Thoracic aorta (tissue), 2 donors: ENCODE results near the gene CENPP. TPM values are rescaled to one million over a fixed set of nuclear protein-coding genes. Genes with fewer than 3 reads are reported as not detected.

ENCODE experiments used
- ATAC-seq: fragments of 150-250 bp; one replicate; pipeline ENCODE4 v1.8.0; 2017; ENCODE audit warnings: low read depth; ENCODE audit not compliant: insufficient number of reproducible peaks, low FRiP score
- DNase-seq: peaks from one replicate; pipeline ENCODE4 v3.0.0-alpha.2; 2020; ENCODE audit warnings: low spot score
- H3K27ac ChIP-seq, 2 donors: fragments of 200-600 bp; sonication (generic); 1 replicate in 1 of 2; 2 replicates in 1 of 2; pipeline ENCODE4 v1.5.1; 2016; ENCODE audit warnings: mild to moderate bottlenecking in 2 of 2, moderate library complexity in 2 of 2
- H3K27me3 ChIP-seq: fragments of 200-600 bp; sonication (generic); replicated peaks from 2 replicates; pipeline ENCODE4 v1.6.0; 2016; ENCODE audit warnings: mild to moderate bottlenecking; ENCODE audit not compliant: insufficient read depth
- H3K36me3 ChIP-seq: fragments of 200-600 bp; sonication (generic); one replicate; pipeline ENCODE4 v1.5.1; 2016
- H3K4me1 ChIP-seq, 2 donors: fragments of 200-600 bp; sonication (generic); 1 replicate in 1 of 2; 2 replicates in 1 of 2; pipeline versions ENCODE4 v1.5.1 to v1.6.0; 2016; ENCODE audit warnings: low read depth in 2 of 2, mild to moderate bottlenecking in 1 of 2; ENCODE audit not compliant: control insufficient read depth in 1 of 2
- H3K4me3 ChIP-seq: fragments of 200-600 bp; sonication (generic); 2 replicates; pipeline ENCODE4 v1.5.1; 2016; ENCODE audit warnings: mild to moderate bottlenecking
- H3K9me3 ChIP-seq: fragments of 200-600 bp; sonication (generic); 2 replicates; pipeline ENCODE4 v1.5.1; 2016
- total RNA-seq, 2 donors: library from RNA; depleted of rRNA; stranded (reverse); fragments of >200 nt; gene quantifications; one replicate each; pipeline versions ENCODE4 v1.1.0 to v1.2.3, GENCODE V29; 2016
- TF ChIP-seq, protein P1 (sequence below): fragments of 200-600 bp; sonication (generic); IDR thresholded peaks from one replicate; pipeline ENCODE4 v1.5.1; 2019; ENCODE audit warnings: antibody characterized with exemption

The CENPP gene
- total RNA-seq, 2 donors from 2014 or later = 3.8 to 13.6 TPM

DNA sequence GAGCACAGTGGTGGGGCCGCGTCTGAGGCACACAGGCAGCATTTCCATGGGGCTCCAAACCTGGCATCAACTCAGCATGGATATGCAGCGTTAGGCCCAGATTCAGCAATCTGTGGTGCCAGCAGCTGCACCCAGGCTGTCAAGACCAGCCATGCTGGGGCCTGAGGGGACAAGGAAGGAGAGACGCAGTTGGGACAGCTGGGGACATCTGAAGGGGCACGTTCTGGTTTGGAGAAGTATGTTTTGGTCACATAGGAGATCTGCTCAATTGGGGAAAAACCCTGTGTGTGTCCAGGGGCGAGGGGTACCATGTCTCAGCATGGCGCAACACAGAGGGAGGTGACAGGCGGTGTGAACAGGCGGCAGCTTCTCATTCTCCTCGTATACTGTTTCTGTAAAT lies 276.7 kb downstream of the CENPP start:
- ATAC-seq = no peak
- H3K4me1 ChIP-seq = peaks cover 31 to 50% of the 10 kb centered on the region in 2 donors

DNA sequence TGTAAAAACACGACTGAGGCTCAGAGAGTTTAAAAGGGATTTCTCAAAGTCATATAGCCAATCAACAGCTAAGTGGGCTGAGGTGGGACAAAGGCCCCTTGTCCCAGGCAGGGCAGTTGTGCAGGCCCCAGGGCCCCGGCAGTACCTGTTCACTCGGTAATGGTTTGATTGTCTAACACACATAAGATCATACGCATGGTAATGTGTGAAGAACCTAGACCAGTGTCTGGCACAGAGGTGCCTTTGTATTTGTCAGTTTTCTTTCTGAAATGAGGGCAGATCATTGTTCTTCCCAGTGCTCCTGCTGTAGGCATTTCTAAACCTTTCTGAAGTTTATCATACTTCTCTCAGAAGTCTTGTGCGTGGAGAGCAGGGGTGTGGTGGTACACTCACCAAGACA lies 277.3 kb downstream of the CENPP start:
- Histone ChIP-seq H3K4me1 (peaks cover 32 to 50% of the 10 kb centered on the region in 2 donors), H3K36me3 (no peaks in the 10 kb centered on the region), H3K27ac (no peak overlapping the region), H3K9me3 (no peaks in the 10 kb centered on the region), H3K4me3 (no peak overlapping the region), H3K27me3 (no peaks in the 10 kb centered on the region)
- TF ChIP-seq, protein P1, sequence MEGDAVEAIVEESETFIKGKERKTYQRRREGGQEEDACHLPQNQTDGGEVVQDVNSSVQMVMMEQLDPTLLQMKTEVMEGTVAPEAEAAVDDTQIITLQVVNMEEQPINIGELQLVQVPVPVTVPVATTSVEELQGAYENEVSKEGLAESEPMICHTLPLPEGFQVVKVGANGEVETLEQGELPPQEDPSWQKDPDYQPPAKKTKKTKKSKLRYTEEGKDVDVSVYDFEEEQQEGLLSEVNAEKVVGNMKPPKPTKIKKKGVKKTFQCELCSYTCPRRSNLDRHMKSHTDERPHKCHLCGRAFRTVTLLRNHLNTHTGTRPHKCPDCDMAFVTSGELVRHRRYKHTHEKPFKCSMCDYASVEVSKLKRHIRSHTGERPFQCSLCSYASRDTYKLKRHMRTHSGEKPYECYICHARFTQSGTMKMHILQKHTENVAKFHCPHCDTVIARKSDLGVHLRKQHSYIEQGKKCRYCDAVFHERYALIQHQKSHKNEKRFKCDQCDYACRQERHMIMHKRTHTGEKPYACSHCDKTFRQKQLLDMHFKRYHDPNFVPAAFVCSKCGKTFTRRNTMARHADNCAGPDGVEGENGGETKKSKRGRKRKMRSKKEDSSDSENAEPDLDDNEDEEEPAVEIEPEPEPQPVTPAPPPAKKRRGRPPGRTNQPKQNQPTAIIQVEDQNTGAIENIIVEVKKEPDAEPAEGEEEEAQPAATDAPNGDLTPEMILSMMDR = no peak
- ATAC-seq = no peak
- DNase-seq = no peak

More for the DNA sequence above, 276.7 kb downstream of the CENPP start:
- DNase-seq = no peak
- Histone ChIP-seq H3K36me3 (no peaks in the 10 kb centered on the region), H3K9me3 (no peaks in the 10 kb centered on the region), H3K4me3 (no peak overlapping the region), H3K27ac (peak overlapping the region in 1 of 2 donors; percentile 87), H3K27me3 (no peaks in the 10 kb centered on the region)
- TF ChIP-seq, protein P1 = no peak

DNA sequence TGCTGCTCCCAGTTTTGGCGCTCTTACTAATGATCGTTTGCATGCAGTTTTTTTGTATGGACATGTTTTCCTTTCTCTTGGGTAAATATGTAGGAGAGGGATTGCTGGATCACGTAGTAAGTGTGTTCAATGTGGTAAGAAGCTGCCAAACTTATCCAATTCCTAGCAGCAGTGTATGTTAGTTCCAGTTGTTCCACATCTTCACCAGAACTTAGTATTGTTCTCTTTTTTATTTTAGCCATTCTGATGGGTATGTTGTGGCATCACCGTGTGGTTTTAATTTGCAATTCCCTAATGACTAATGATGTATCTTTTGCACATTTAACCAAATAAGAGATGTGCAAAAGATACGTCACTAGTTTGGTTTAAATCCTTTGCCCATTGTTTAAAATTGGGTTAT lies 278.2 kb downstream of the CENPP start:
- no peak overlapping the region for H3K4me3 ChIP-seq
- peaks cover 35 to 50% of the 10 kb centered on the region in 2 donors for H3K4me1 ChIP-seq

DNA sequence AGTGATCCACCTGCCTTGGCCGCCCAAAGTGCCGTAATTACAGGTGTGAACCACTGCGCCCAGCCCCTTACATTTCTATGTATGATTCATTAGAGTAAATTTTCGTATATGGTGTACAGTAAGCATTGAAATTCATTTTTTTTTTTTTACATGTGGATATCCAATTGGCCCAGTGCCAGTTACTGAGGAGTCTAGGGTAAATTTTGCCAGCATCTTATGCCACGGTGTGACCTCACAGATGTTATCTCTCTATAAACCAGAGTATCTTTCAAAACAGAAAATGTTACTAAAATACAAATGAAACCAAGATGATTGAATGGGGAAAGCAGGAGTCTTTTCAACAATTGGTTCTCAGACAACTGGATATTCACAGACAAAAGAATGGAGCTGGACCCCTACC lies 279.5 kb downstream of the CENPP start:
- Histone ChIP-seq H3K36me3 (no peaks in the 10 kb centered on the region), H3K4me1 (peaks cover 34 to 50% of the 10 kb centered on the region in 2 donors), H3K27me3 (no peaks in the 10 kb centered on the region), H3K9me3 (no peaks in the 10 kb centered on the region), H3K27ac (no peak overlapping the region), H3K4me3 (no peak overlapping the region)
- ATAC-seq (no peak), DNase-seq (no peak)
- TF ChIP-seq, protein P1 = no peak

More for the DNA sequence above, 278.2 kb downstream of the CENPP start:
- no peak overlapping the region for H3K27ac ChIP-seq
- no peaks in the 10 kb centered on the region for H3K9me3 ChIP-seq
- H3K36me3 ChIP-seq = no peaks in the 10 kb centered on the region
- TF ChIP-seq, protein P1 = no peak
- no peak for ATAC-seq
- H3K27me3 ChIP-seq = no peaks in the 10 kb centered on the region
- no peak for DNase-seq

DNA sequence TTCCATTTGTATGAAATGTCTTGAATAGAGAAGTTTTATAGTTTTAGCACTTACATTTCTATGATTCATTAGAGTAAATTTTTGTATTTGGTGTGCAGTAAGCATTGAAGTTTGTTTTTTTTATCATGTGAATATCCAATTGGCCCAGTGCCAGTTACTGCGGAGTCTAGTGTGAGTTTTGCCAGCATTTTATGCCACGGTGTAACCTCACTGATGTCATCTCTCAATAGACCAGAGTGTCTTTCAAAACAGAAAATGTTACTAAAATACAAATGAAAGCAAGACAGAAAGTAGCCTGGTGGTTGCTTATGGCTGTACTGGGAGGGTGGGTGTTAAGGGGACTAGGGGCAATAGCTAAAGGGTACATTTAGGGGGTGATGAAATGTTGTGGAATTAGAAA lies 281.3 kb downstream of the CENPP start:
- Histone ChIP-seq H3K36me3 (peaks cover 5% of the 10 kb centered on the region), H3K27ac (peak overlapping the region; percentile 69 to 84), H3K27me3 (no peaks in the 10 kb centered on the region), H3K4me1 (peaks cover 22 to 33% of the 10 kb centered on the region in 2 donors), H3K9me3 (no peaks in the 10 kb centered on the region), H3K4me3 (no peak overlapping the region)
- ATAC-seq (no peak), DNase-seq (no peak)
- TF ChIP-seq, protein P1 = no peak
